ENCODE measurements around the gene ZNF746.

GRCh38 chr7:149489391-149490024, 8.1 kb downstream of the ZNF746 start:
- TF ChIP-seq, protein P1, sequence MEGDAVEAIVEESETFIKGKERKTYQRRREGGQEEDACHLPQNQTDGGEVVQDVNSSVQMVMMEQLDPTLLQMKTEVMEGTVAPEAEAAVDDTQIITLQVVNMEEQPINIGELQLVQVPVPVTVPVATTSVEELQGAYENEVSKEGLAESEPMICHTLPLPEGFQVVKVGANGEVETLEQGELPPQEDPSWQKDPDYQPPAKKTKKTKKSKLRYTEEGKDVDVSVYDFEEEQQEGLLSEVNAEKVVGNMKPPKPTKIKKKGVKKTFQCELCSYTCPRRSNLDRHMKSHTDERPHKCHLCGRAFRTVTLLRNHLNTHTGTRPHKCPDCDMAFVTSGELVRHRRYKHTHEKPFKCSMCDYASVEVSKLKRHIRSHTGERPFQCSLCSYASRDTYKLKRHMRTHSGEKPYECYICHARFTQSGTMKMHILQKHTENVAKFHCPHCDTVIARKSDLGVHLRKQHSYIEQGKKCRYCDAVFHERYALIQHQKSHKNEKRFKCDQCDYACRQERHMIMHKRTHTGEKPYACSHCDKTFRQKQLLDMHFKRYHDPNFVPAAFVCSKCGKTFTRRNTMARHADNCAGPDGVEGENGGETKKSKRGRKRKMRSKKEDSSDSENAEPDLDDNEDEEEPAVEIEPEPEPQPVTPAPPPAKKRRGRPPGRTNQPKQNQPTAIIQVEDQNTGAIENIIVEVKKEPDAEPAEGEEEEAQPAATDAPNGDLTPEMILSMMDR (IDR thresholded peaks at IDR 0.05): no peak
- TF ChIP-seq POLR2A (IDR thresholded peaks at IDR 0.05): no peak
- no peak for TF ChIP-seq POLR2AphosphoS5 (IDR thresholded peaks at IDR 0.05)
